ENCODE data around the gene TMA7.
A peak's percentile ranks its signal among the peaks of the same experiment; 100 is the strongest.

Gene TMA7

DNA sequence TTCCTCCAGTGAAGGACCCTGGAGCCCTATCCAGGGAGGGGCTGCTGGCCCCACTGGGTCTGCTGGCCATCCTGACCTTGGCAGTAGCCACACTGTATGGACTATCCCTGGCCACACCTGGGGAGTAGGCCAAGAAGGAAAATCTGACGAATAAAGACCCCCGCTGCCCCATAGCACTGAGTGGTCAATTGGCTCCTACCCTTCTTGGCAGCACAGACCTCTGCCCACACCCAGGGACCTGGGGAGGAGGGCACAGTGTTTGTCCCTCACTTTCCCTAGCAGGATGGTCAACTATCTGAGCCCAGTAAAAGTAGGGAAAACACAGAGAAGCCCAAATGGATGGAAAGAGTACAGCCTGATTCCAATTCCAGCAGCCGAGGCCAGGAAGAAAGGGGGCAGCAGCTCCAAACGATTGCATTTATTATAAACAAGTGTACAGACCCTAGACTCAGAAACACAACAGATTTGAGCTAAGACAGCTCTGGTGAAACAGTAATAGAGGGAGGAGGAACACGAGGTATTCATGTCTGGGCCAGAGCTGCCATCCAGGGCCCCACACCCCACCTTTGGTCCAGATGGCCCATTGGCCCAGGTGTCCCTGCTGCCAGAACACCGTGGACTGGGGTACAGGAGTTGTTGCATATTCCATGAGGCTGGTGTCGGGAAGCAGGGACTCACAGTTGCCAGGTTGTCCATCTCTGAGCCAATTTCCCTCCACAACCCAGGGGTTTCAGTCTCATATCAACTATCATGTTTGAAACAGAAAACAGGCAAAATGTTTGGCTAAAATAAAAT, 27.6 kb downstream of the TMA7 start:
- H3K4me3 ChIP-seq (ENCODE audit: low read depth, low read length) = no peak overlapping the region
- TF ChIP-seq, protein P1, sequence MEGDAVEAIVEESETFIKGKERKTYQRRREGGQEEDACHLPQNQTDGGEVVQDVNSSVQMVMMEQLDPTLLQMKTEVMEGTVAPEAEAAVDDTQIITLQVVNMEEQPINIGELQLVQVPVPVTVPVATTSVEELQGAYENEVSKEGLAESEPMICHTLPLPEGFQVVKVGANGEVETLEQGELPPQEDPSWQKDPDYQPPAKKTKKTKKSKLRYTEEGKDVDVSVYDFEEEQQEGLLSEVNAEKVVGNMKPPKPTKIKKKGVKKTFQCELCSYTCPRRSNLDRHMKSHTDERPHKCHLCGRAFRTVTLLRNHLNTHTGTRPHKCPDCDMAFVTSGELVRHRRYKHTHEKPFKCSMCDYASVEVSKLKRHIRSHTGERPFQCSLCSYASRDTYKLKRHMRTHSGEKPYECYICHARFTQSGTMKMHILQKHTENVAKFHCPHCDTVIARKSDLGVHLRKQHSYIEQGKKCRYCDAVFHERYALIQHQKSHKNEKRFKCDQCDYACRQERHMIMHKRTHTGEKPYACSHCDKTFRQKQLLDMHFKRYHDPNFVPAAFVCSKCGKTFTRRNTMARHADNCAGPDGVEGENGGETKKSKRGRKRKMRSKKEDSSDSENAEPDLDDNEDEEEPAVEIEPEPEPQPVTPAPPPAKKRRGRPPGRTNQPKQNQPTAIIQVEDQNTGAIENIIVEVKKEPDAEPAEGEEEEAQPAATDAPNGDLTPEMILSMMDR (IDR thresholded peaks at IDR 0.05) = no peak
- H3K4me1 ChIP-seq = peaks cover 13% of the 10 kb centered on the region
- H2AFZ ChIP-seq = no peak overlapping the region
- no peak overlapping the region for H3K4me2 ChIP-seq (ENCODE audit: low read length)
- peaks cover 22% of the 10 kb centered on the region for H3K79me2 ChIP-seq
- H3K27me3 ChIP-seq (ENCODE audit: control insufficient read depth, insufficient read depth, low read length) = no peaks in the 10 kb centered on the region
- peak overlapping the region; percentile 100 for H3K27ac ChIP-seq
- no peak overlapping the region for H3K9ac ChIP-seq
- H3K9me3 ChIP-seq (ENCODE audit: control insufficient read depth, low read length) = no peaks in the 10 kb centered on the region
- no peaks in the 10 kb centered on the region for H3K36me3 ChIP-seq (ENCODE audit: control insufficient read depth, insufficient read depth, low read length)

DNA sequence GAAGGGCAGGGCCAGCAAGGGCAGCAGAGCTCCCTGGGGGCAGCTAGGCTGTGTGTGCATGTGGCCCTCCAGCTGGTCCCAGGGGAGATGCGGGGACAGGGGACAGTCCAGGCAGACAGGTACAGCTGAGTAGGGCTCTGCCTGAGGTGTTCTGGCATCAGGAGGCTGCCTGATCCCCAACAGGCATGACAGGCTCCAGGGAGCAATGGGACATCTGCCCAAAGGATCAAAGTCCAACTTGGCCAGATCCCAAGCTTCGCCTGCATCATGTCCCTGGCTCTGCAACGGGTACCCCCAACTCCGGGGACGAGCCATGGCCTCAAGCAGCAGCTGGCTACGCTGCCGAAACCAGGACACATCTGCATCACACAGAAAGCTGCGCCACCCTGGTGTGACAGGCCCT, 28.3 kb downstream of the TMA7 start:
- H2AFZ ChIP-seq = no peak overlapping the region
- H3K79me2 ChIP-seq = peaks cover 25% of the 10 kb centered on the region
- TF ChIP-seq, protein P1 (IDR thresholded peaks at IDR 0.05) = no peak
- H3K36me3 ChIP-seq (ENCODE audit: control insufficient read depth, insufficient read depth, low read length) = no peaks in the 10 kb centered on the region
- no peak overlapping the region for H3K4me3 ChIP-seq (ENCODE audit: low read depth, low read length)
- H3K4me2 ChIP-seq (ENCODE audit: low read length) = no peak overlapping the region
- H3K9ac ChIP-seq = no peak overlapping the region
- H3K27me3 ChIP-seq (ENCODE audit: control insufficient read depth, insufficient read depth, low read length) = no peaks in the 10 kb centered on the region
- H3K27ac ChIP-seq = peak overlapping the region; percentile 21
- H3K9me3 ChIP-seq (ENCODE audit: control insufficient read depth, low read length) = no peaks in the 10 kb centered on the region
- H3K4me1 ChIP-seq = peaks cover 13% of the 10 kb centered on the region

DNA sequence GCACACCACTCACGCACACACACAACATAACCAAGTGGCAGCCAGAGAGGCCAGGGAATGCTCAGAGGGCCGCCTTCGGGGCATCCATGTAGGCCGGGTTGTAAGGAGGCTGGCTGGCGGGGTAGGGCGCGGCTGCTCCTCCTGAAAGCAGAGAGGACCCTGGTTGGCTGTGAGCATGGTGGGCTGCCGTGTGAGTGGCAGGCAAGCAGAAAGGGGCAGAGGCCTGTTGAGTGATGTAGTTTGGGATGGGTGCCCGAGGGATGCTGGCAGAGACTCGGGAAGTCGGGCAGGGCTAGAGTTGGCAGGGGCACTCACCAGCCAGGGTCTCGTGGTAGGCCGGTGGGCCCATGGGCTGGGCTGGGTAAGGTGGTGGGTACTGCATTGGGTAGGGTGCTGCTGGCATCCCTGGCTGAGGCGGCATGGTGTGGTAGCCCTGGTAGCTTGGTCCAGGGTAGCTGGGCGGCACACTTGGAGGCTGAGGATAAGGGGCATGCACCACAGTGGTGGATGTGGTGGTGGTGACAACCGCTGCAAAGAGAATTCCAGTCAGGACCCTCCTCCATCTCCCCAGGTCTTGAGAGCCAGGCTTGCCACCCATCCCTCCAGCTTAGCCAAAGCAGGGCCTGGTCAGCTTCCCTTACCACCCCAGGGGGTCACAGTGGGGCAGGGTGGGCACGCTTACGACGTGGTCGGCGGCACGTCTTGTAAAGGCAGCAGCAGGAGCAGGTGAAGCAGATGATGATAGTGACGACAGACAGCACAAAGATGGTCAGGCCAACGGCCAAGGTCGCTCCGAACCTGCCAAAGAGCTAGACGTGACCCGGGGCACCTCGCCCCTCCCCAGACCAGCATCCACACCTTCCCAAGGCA, 29.2 kb downstream of the TMA7 start:
- Histone ChIP-seq H2AFZ (no peak overlapping the region), H3K36me3 (ENCODE audit: control insufficient read depth, insufficient read depth, low read length) (no peaks in the 10 kb centered on the region), H3K9ac (no peak overlapping the region), H3K4me2 (ENCODE audit: low read length) (no peak overlapping the region), H3K27ac (no peak overlapping the region), H3K27me3 (ENCODE audit: control insufficient read depth, insufficient read depth, low read length) (no peaks in the 10 kb centered on the region), H3K79me2 (peaks cover 30% of the 10 kb centered on the region), H3K4me1 (peaks cover 13% of the 10 kb centered on the region), H3K4me3 (ENCODE audit: low read depth, low read length) (no peak overlapping the region), H3K9me3 (ENCODE audit: control insufficient read depth, low read length) (no peaks in the 10 kb centered on the region)
- TF ChIP-seq, protein P1 (IDR thresholded peaks at IDR 0.05) = no peak

DNA sequence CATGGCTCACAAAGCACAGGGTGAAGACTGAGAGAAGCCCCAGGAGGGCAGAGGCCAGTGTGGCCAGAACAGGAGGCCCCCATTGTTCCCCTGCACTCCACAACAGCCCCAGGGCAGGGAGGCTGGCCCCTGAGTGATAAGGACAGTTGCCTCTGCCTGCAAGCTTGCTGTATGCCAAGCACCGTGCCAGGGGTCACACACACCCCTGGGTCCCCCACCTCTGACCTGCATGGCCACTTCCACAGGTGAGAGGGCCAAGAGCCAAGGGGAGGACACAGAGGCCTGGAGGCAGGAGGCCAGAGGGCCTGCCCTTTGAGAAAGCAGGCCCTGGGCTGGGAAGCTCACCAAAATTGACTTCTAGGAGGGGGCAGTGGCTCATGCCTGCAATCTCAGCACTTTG, 30.2 kb downstream of the TMA7 start:
- Histone ChIP-seq H3K79me2 (peaks cover 32% of the 10 kb centered on the region), H3K36me3 (ENCODE audit: control insufficient read depth, insufficient read depth, low read length) (no peaks in the 10 kb centered on the region), H3K27me3 (ENCODE audit: control insufficient read depth, insufficient read depth, low read length) (no peaks in the 10 kb centered on the region), H3K4me1 (peaks cover 13% of the 10 kb centered on the region), H3K9ac (no peak overlapping the region), H3K4me2 (ENCODE audit: low read length) (no peak overlapping the region), H3K9me3 (ENCODE audit: control insufficient read depth, low read length) (no peaks in the 10 kb centered on the region), H2AFZ (no peak overlapping the region), H3K4me3 (ENCODE audit: low read depth, low read length) (no peak overlapping the region), H3K27ac (no peak overlapping the region)
- TF ChIP-seq, protein P1 (IDR thresholded peaks at IDR 0.05) = no peak

Measured in parathyroid adenoma (tissue), 2 donors.